ENCODE data around the gene RALGPS1.

RALGPS1 gene

GRCh38 chr9:127095411-127095810 is 180.8 kb downstream of the RALGPS1 start:
- Histone ChIP-seq H3K9ac (no peak overlapping the region), H3K4me2 (ENCODE audit: low read length) (no peak overlapping the region), H2AFZ (no peak overlapping the region), H3K9me3 (ENCODE audit: control insufficient read depth, low read length) (no peaks in the 10 kb centered on the region), H3K36me3 (ENCODE audit: control insufficient read depth, insufficient read depth, low read length) (no peaks in the 10 kb centered on the region), H3K27me3 (ENCODE audit: control insufficient read depth, insufficient read depth, low read length) (no peaks in the 10 kb centered on the region), H3K4me1 (no peaks in the 10 kb centered on the region), H3K4me3 (ENCODE audit: low read depth, low read length) (no peak overlapping the region), H3K79me2 (no peaks in the 10 kb centered on the region), H3K27ac (no peak overlapping the region)
- TF ChIP-seq CTCF (IDR thresholded peaks at IDR 0.05) = no peak

GRCh38 chr9:127096208-127096607 is 181.6 kb downstream of the RALGPS1 start:
- Histone ChIP-seq H3K36me3 (ENCODE audit: control insufficient read depth, insufficient read depth, low read length) (no peaks in the 10 kb centered on the region), H3K9ac (no peak overlapping the region), H3K4me3 (ENCODE audit: low read depth, low read length) (no peak overlapping the region), H2AFZ (no peak overlapping the region), H3K4me2 (ENCODE audit: low read length) (no peak overlapping the region), H3K9me3 (ENCODE audit: control insufficient read depth, low read length) (no peaks in the 10 kb centered on the region), H3K4me1 (no peaks in the 10 kb centered on the region), H3K27me3 (ENCODE audit: control insufficient read depth, insufficient read depth, low read length) (no peaks in the 10 kb centered on the region), H3K79me2 (no peaks in the 10 kb centered on the region), H3K27ac (no peak overlapping the region)
- no peak for TF ChIP-seq CTCF (IDR thresholded peaks at IDR 0.05)

DNA sequence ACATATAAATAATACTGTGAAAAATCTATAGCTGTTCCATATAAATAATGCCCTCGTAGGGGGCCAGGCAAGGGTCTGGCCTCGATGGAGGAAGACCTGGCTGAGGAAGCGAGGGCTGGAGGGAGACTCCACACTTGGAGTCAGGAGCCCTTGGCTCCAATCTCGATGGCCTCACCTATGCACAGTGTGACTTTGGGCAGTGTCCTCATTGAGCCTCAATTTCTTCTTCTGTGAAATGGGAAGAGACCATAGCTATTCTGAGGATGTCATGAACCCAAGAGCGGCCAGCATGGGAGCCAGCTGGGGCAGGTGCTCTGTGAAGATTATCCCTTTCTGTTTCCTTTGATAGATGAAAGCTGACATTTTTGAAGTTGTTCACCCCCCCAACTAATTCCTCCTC is 183.1 kb downstream of the RALGPS1 start:
- Histone ChIP-seq H3K9ac (no peak overlapping the region), H2AFZ (no peak overlapping the region), H3K4me1 (no peaks in the 10 kb centered on the region), H3K36me3 (ENCODE audit: control insufficient read depth, insufficient read depth, low read length) (no peaks in the 10 kb centered on the region), H3K79me2 (no peaks in the 10 kb centered on the region), H3K9me3 (ENCODE audit: control insufficient read depth, low read length) (no peaks in the 10 kb centered on the region), H3K27ac (no peak overlapping the region), H3K27me3 (ENCODE audit: control insufficient read depth, insufficient read depth, low read length) (no peaks in the 10 kb centered on the region), H3K4me3 (ENCODE audit: low read depth, low read length) (no peak overlapping the region), H3K4me2 (ENCODE audit: low read length) (no peak overlapping the region)
- TF ChIP-seq CTCF (IDR thresholded peaks at IDR 0.05) = no peak

GRCh38 chr9:127098916-127099553 is 184.5 kb downstream of the RALGPS1 start:
- no peak for TF ChIP-seq CTCF (IDR thresholded peaks at IDR 0.05)
- no peaks in the 10 kb centered on the region for H3K27me3 ChIP-seq (ENCODE audit: control insufficient read depth, insufficient read depth, low read length)
- no peak overlapping the region for H3K9ac ChIP-seq
- H3K4me1 ChIP-seq = no peaks in the 10 kb centered on the region
- no peaks in the 10 kb centered on the region for H3K36me3 ChIP-seq (ENCODE audit: control insufficient read depth, insufficient read depth, low read length)
- no peak overlapping the region for H2AFZ ChIP-seq
- no peak overlapping the region for H3K4me3 ChIP-seq (ENCODE audit: low read depth, low read length)
- no peak overlapping the region for H3K4me2 ChIP-seq (ENCODE audit: low read length)
- H3K27ac ChIP-seq = no peak overlapping the region
- H3K9me3 ChIP-seq (ENCODE audit: control insufficient read depth, low read length) = no peaks in the 10 kb centered on the region
- H3K79me2 ChIP-seq = no peaks in the 10 kb centered on the region

- Histone ChIP-seq H2AFZ (no peak overlapping the region), H3K27ac (no peak overlapping the region), H3K4me1 (no peaks in the 10 kb centered on the region), H3K4me2 (ENCODE audit: low read length) (no peak overlapping the region), H3K9ac (no peak overlapping the region), H3K9me3 (ENCODE audit: control insufficient read depth, low read length) (no peaks in the 10 kb centered on the region), H3K27me3 (ENCODE audit: control insufficient read depth, insufficient read depth, low read length) (no peaks in the 10 kb centered on the region), H3K36me3 (ENCODE audit: control insufficient read depth, insufficient read depth, low read length) (no peaks in the 10 kb centered on the region), H3K4me3 (ENCODE audit: low read depth, low read length) (no peak overlapping the region), H3K79me2 (no peaks in the 10 kb centered on the region)
- no peak for TF ChIP-seq CTCF (IDR thresholded peaks at IDR 0.05)
These were observed 185.1 kb downstream of the RALGPS1 start for GRCh38 chr9:127099664-127100063.

Data from parathyroid adenoma (tissue), 2 donors.